SK-N-SH (cell line): ENCODE data around the gene CDPF1.
A peak's percentile ranks its signal among the peaks of the same experiment; 100 is the strongest.

Experiments used
- CHD2 ChIP-seq: fragments of 150-350 bp; IDR thresholded peaks from 2 replicates; pipeline ENCODE4 v1.6.1; 2018; ENCODE audit warnings: low read length; ENCODE audit not compliant: partially characterized antibody
- EP300 ChIP-seq, 2 experiments: IDR thresholded peaks; 2 replicates each; pipeline versions ENCODE4 v1.4.0 to v1.6.1; 2012; ENCODE audit warnings: borderline replicate concordance in 1 of 2, low read depth in 1 of 2, low read length in 1 of 2
- EZH2phosphoT487 ChIP-seq: fragments of 200-600 bp; sonication (generic); IDR thresholded peaks from 2 replicates; pipeline ENCODE4 v1.6.1; 2017; ENCODE audit warnings: low read depth, mixed run types, mild to moderate bottlenecking, antibody characterized with exemption, moderate library complexity, borderline replicate concordance
- FOSL2 ChIP-seq: IDR thresholded peaks from 2 replicates; pipeline ENCODE4 v1.4.0; 2012; ENCODE audit warnings: low read depth, mild to moderate bottlenecking, moderate library complexity, borderline replicate concordance
- GABPA ChIP-seq: IDR thresholded peaks from 2 replicates; pipeline ENCODE4 v1.4.0; 2012; ENCODE audit warnings: low read depth, mild to moderate bottlenecking
- NRF1 ChIP-seq: IDR thresholded peaks from 2 replicates; pipeline ENCODE4 v1.6.1; 2012; ENCODE audit warnings: low read depth, mild to moderate bottlenecking, low read length
- POLR2AphosphoS5 ChIP-seq: IDR thresholded peaks from 2 replicates; pipeline ENCODE4 v1.6.1; 2012; ENCODE audit warnings: low read depth, low read length
- RFX5 ChIP-seq: IDR thresholded peaks from 2 replicates; pipeline ENCODE4 v1.6.1; 2012; ENCODE audit warnings: mild to moderate bottlenecking, improper control_type of control experiment, low read length
- TAF1 ChIP-seq: IDR thresholded peaks from 2 replicates; pipeline ENCODE4 v1.6.1; 2012; ENCODE audit warnings: low read depth, mild to moderate bottlenecking, low read length, moderate library complexity, borderline replicate concordance
- TF ChIP-seq, protein P1 (sequence below): fragments of 200-600 bp; sonication (generic); IDR thresholded peaks from 2 replicates; pipeline ENCODE4 v1.6.1; 2017; ENCODE audit warnings: antibody characterized with exemption, mild to moderate bottlenecking, moderate library complexity
- TF ChIP-seq, protein P2 (sequence below): IDR thresholded peaks from 2 replicates; pipeline ENCODE4 v1.4.0; 2012; ENCODE audit warnings: low read depth, borderline replicate concordance
- TF ChIP-seq, protein P3 (sequence below): IDR thresholded peaks from 2 replicates; pipeline ENCODE4 v1.4.0; 2012; ENCODE audit warnings: low read depth

DNA sequence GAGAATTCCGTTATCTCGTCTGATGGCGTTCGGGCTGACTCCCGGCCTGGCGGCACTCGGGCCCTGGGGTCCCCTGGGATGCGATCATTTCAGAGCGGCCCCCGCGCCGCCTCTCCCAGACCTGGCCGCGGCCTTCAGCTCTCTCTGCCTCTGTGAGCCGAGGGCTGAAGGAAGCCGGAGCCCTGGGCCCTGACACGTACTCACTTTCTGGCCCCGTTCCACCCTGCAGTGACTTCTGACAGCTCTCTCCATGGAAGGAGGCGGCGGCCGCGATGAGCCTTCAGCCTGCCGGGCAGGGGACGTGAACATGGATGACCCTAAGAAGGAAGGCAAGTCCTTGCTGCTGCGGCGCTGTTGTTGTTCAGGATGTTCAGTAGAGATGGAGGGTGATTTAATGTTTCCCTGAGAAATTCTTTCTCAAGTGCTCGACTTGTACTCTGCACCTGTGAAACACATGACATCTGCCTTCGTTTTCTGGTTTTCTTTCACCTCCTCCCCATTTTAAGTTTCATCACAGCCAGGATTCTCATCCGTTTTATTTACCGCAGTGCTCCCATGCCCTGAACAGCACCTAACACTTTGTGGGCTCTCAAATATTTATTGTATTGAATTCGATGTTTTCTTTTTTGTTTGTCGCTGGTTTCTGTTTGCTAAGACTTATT, 47.2 kb upstream of the CDPF1 start:
- TF ChIP-seq, protein P1, sequence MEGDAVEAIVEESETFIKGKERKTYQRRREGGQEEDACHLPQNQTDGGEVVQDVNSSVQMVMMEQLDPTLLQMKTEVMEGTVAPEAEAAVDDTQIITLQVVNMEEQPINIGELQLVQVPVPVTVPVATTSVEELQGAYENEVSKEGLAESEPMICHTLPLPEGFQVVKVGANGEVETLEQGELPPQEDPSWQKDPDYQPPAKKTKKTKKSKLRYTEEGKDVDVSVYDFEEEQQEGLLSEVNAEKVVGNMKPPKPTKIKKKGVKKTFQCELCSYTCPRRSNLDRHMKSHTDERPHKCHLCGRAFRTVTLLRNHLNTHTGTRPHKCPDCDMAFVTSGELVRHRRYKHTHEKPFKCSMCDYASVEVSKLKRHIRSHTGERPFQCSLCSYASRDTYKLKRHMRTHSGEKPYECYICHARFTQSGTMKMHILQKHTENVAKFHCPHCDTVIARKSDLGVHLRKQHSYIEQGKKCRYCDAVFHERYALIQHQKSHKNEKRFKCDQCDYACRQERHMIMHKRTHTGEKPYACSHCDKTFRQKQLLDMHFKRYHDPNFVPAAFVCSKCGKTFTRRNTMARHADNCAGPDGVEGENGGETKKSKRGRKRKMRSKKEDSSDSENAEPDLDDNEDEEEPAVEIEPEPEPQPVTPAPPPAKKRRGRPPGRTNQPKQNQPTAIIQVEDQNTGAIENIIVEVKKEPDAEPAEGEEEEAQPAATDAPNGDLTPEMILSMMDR = no peak
- no peak for TF ChIP-seq EP300 (IDR thresholded peaks at IDR 0.05; ENCODE audit: borderline replicate concordance in 1 of 2, low read depth in 1 of 2, low read length in 1 of 2)
- no peak for TF ChIP-seq TAF1
- TF ChIP-seq, protein P2, sequence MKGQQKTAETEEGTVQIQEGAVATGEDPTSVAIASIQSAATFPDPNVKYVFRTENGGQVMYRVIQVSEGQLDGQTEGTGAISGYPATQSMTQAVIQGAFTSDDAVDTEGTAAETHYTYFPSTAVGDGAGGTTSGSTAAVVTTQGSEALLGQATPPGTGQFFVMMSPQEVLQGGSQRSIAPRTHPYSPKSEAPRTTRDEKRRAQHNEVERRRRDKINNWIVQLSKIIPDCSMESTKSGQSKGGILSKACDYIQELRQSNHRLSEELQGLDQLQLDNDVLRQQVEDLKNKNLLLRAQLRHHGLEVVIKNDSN = no peak
- no peak for TF ChIP-seq NRF1
- TF ChIP-seq RFX5 = no peak
- TF ChIP-seq, protein P3, sequence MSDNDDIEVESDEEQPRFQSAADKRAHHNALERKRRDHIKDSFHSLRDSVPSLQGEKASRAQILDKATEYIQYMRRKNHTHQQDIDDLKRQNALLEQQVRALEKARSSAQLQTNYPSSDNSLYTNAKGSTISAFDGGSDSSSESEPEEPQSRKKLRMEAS = peak; percentile 42; the same call in 1 of the 2 replicates
- no peak for TF ChIP-seq FOSL2
- TF ChIP-seq GABPA = no peak
- TF ChIP-seq EZH2phosphoT487 = no peak
- TF ChIP-seq POLR2AphosphoS5 = no peak
- TF ChIP-seq CHD2 = no peak
